K562 (cell line): Measurements from ENCODE around the gene SRF. TPM values are rescaled to one million over a fixed set of nuclear protein-coding genes. Genes with fewer than 3 reads are reported as not detected.

Experiments used
- ATAC-seq: fragments of 200-7000 bp; cut with Tn5 transposase; 3 replicates; pipeline ENCODE4 v1.9.1; 2020; ENCODE audit warnings: moderate library complexity
- BruUV-seq: library from RNA; stranded (reverse); fragments of 400-500 nt; replicated peaks from 2 replicates; lab custom pipeline; 2021; lab: Mats Ljungman, UMichigan
- CTCF ChIA-PET: fragments of 300-600 bp; formaldehyde crosslinking; extraction: SDS; loops from one replicate; lab custom pipeline; 2021; ENCODE audit warnings: low intra/inter-chr PET ratio; lab: Yijun Ruan, JAX
- POLR2A ChIA-PET: fragments of 300-600, 350-650 bp; sonication (Branson Sonifier 250); formaldehyde crosslinking; extraction: SDS; loops from one replicate; lab custom pipeline; 2021; ENCODE audit warnings: antibody characterized with exemption, inconsistent platforms; lab: Yijun Ruan, JAX
- DNase-seq, 4 experiments: peaks; one replicate each; pipeline versions ENCODE4 v3.0.0 to v3.0.0-alpha.2; 2011 to 2018; ENCODE audit warnings: low spot score in 3 of 4, mixed read lengths in 3 of 4; ENCODE audit errors: extremely low read depth in 1 of 4
- FAIRE-seq: peaks from 2 replicates; lab custom pipeline; 2011; peaks lifted over from hg19 to GRCh38; lab: Jason Lieb, UNC
- H2AFZ ChIP-seq: 2 replicates; pipeline ENCODE4 v1.6.0; 2011; ENCODE audit warnings: low read depth, low read length, control low read depth, inconsistent platforms
- H3K27ac ChIP-seq: fragments of 200-600 bp; 3 replicates; pipeline ENCODE4 v1.8.0; 2011; ENCODE audit warnings: low read depth, mild to moderate bottlenecking, control low read depth, inconsistent platforms, low read length, moderate library complexity, mixed read lengths; ENCODE audit errors: extremely low read depth
- H3K27me3 ChIP-seq, 2 experiments: fragments of 300-600 bp in 1 of 2; 2 replicates in 1 of 2; 3 replicates in 1 of 2; pipeline versions ENCODE4 v1.6.0 to v1.8.0; 2011; ENCODE audit warnings: inconsistent platforms in 2 of 2, low read length in 2 of 2, mild to moderate bottlenecking in 1 of 2, mixed read lengths in 1 of 2, moderate library complexity in 1 of 2; ENCODE audit not compliant: control insufficient read depth in 2 of 2, insufficient read depth in 2 of 2
- H3K36me3 ChIP-seq: fragments of 300-600 bp; 3 replicates; pipeline ENCODE4 v1.8.0; 2011; ENCODE audit warnings: mild to moderate bottlenecking, low read length, inconsistent platforms; ENCODE audit not compliant: control insufficient read depth, insufficient read depth
- H3K4me1 ChIP-seq, 2 experiments: fragments of 200-600 bp in 1 of 2; replicated peaks in 1 of 2; 2 replicates in 1 of 2; 3 replicates in 1 of 2; pipeline versions ENCODE4 v1.5.1 to v1.8.0; 2011; ENCODE audit warnings: inconsistent platforms in 2 of 2, low read length in 2 of 2, mild to moderate bottlenecking in 1 of 2, mixed read lengths in 1 of 2, moderate library complexity in 1 of 2; ENCODE audit not compliant: control insufficient read depth in 2 of 2, insufficient read depth in 2 of 2
- H3K4me2 ChIP-seq: 2 replicates; pipeline ENCODE4 v1.6.1; 2011; ENCODE audit warnings: low read length, control low read depth, inconsistent platforms, mixed read lengths; ENCODE audit not compliant: insufficient read depth
- H3K4me3 ChIP-seq: fragments of 200-600 bp; sonication (generic), shearing (Covaris generic); 2 replicates; pipeline ENCODE4 v1.5.1; 2016; ENCODE audit warnings: control low read depth, inconsistent platforms
- H3K79me2 ChIP-seq: fragments of 200-600 bp; 3 replicates; pipeline ENCODE4 v1.8.0; 2011; ENCODE audit warnings: low read length, inconsistent platforms; ENCODE audit not compliant: control insufficient read depth, insufficient read depth
- H3K9ac ChIP-seq, 2 experiments: 2 replicates each; pipeline versions ENCODE4 v1.6.0 to v1.6.1; 2011; ENCODE audit warnings: low read depth in 2 of 2, low read length in 2 of 2, control low read depth in 1 of 2, inconsistent platforms in 1 of 2, mild to moderate bottlenecking in 1 of 2, mixed read lengths in 1 of 2; ENCODE audit not compliant: insufficient read depth in 1 of 2
- H3K9me1 ChIP-seq: one replicate; pipeline ENCODE4 v1.6.0; 2011; ENCODE audit warnings: inconsistent platforms, mild to moderate bottlenecking, low read length, moderate library complexity; ENCODE audit not compliant: control insufficient read depth, insufficient read depth
- H3K9me3 ChIP-seq: replicated peaks from 2 replicates; pipeline ENCODE4 v1.5.1; 2011; ENCODE audit warnings: low read depth, low read length, inconsistent platforms; ENCODE audit not compliant: control insufficient read depth, insufficient read depth
- H4K20me1 ChIP-seq: replicated peaks from 2 replicates; pipeline ENCODE4 v1.6.1; 2011; ENCODE audit warnings: low read length, inconsistent platforms, mixed read lengths; ENCODE audit not compliant: control insufficient read depth, insufficient read depth
- ESRRA ChIP-seq: fragments of 450-650 bp; IDR thresholded peaks from 2 replicates; pipeline ENCODE4 v1.6.1; 2014; ENCODE audit warnings: low read depth, mild to moderate bottlenecking, moderate library complexity, borderline replicate concordance
- ZBTB17 ChIP-seq: fragments of 450-650 bp; formaldehyde crosslinking; IDR thresholded peaks from 2 replicates; pipeline ENCODE4 v1.4.0; 2020; ENCODE audit warnings: mild to moderate bottlenecking
- WGBS: fragments of 100-300 bp; shearing (Covaris generic); methylation state at CpG from one replicate; pipeline ENCODE4 v1.1.6; 2016; ENCODE audit warnings: low coverage, mixed read lengths; ENCODE audit not compliant: insufficient coverage; ENCODE audit errors: missing lambda C conversion rate; 5-methylcytosine and 5-hydroxymethylcytosine counted together
- in situ Hi-C: fragments of 300-500 bp; cut with MboI; formaldehyde crosslinking; loops from 4 replicates; pipeline ENCODE4 v1.15.0; 2018; ENCODE audit warnings: inconsistent platforms, mixed read lengths
- intact Hi-C: fragments of 100-400 bp; cut with micrococcal nuclease; formaldehyde crosslinking; loops from 2 replicates; pipeline ENCODE4 v1.14.2; 2022
- polyA plus RNA-seq, 8 experiments: library from polyadenylated mRNA; depleted of rRNA in 4 of 8; stranded (reverse) in 5 of 8; unstranded in 3 of 8; fragments of >200 nt; fragmentation: Nextera tagmentation in 2 of 8; fragmentation: Illumina TruSeq in 1 of 8; extraction: Ambion mirVana in 2 of 8; extraction: Trizol in 1 of 8; gene quantifications; 2 replicates each; pipeline versions ENCODE4 v1.2.1 to v1.2.3, GENCODE V29; 2011 to 2014; ENCODE audit warnings: inconsistent platforms in 1 of 8, missing spikeins in 1 of 8
- total RNA-seq, 7 experiments: library from RNA; depleted of rRNA in 6 of 7; stranded (reverse); fragments of >200 nt in 6 of 7; fragmentation: Illumina TruSeq in 2 of 7; extraction: Trizol in 2 of 7; gene quantifications; 2 replicates each; pipeline versions ENCODE4 v1.2.1 to v1.2.3, GENCODE V29; 2011 to 2021; ENCODE audit warnings: low replicate concordance in 1 of 7

SRF gene
- total and polyA plus RNA-seq, 9 of the 15 experiments (the other 6 are each of a cell fraction or from before 2014, with no cell fraction given) = 2.5 to 37.0 (median 24.6) TPM

GRCh38 chr6:43146709-43147688 is 24.1 kb upstream of the SRF start:
- in situ Hi-C loops (no loop called here), intact Hi-C loops (loop anchor here (5.0 kb wide), 1 partner anchor 185 kb away; no protein-coding TSS in a partner anchor)
- POLR2A ChIA-PET = interaction anchor here (0.6 to 1.3 kb wide), 4 partner anchors 12 to 136 kb away, joined by 3 to 5 read pairs (median 3); no protein-coding TSS in a partner anchor
- no peak overlapping the region for H3K27ac ChIP-seq
- BruUV-seq = no TSS peak
- H3K4me3 ChIP-seq = no peak overlapping the region
- H3K4me2 ChIP-seq = no peak overlapping the region
- TF ChIP-seq ESRRA (peak; percentile 66; the same call in 1 of the 2 replicates), ZBTB17 (no peak)
- FAIRE-seq = no peak
- H3K9ac ChIP-seq = peak overlapping the region in 1 of 2 experiments; percentile 27; a peak in 1 of 4 replicates
- CTCF ChIA-PET = interaction anchor here (0.6 kb wide), 1 partner anchor 212 kb away, joined by 3 read pairs; no protein-coding TSS in a partner anchor
- H2AFZ ChIP-seq = peak overlapping the region; percentile 21; the same call in 1 of the 2 replicates
- H3K79me2 ChIP-seq = no peaks in the 10 kb centered on the region
- peaks cover 8 to 24% of the 10 kb centered on the region in 2 experiments; a peak in 4 of 5 replicates for H3K4me1 ChIP-seq
- no peaks in the 10 kb centered on the region for H4K20me1 ChIP-seq
- H3K9me1 ChIP-seq = no peaks in the 10 kb centered on the region
- 37% methylated on average over 8 of the region's 8 CpGs for WGBS
- H3K27me3 ChIP-seq = no peaks in the 10 kb centered on the region; a peak in 1 of 5 replicates
- no peaks in the 10 kb centered on the region for H3K36me3 ChIP-seq
- DNase-seq = no peak
- H3K9me3 ChIP-seq = no peaks in the 10 kb centered on the region
- no peak for ATAC-seq
